H9 (cell line): ENCODE results near the gene FARS2. TPM values are rescaled to one million over a fixed set of nuclear protein-coding genes. Genes with fewer than 3 reads are reported as not detected.

Experiments used
- DNase-seq: peaks from one replicate; pipeline ENCODE4 v3.0.0-alpha.2; 2017
- H2AFZ ChIP-seq: one replicate; pipeline ENCODE4 v1.6.1; 2013; ENCODE audit warnings: mild to moderate bottlenecking, low read length, control low read depth, moderate library complexity
- H2AK5ac ChIP-seq: 2 replicates; pipeline ENCODE4 v1.6.1; 2013; ENCODE audit warnings: low read length, control low read depth, mixed read lengths; ENCODE audit not compliant: insufficient read length
- H2BK120ac ChIP-seq: one replicate; pipeline ENCODE4 v1.6.1; 2013; ENCODE audit warnings: low read depth, mild to moderate bottlenecking, low read length, control low read depth, inconsistent platforms; ENCODE audit not compliant: poor library complexity, severe bottlenecking
- H2BK12ac ChIP-seq: 2 replicates; pipeline ENCODE4 v1.6.1; 2013; ENCODE audit warnings: low read length, control low read depth, mixed read lengths, low read depth; ENCODE audit not compliant: insufficient read length
- H2BK15ac ChIP-seq: 2 replicates; pipeline ENCODE4 v1.6.1; 2013; ENCODE audit warnings: low read depth, low read length, control low read depth
- H2BK20ac ChIP-seq: one replicate; pipeline ENCODE4 v1.6.1; 2013; ENCODE audit warnings: low read depth, mild to moderate bottlenecking, low read length, control low read depth, inconsistent platforms; ENCODE audit not compliant: poor library complexity, severe bottlenecking
- H2BK5ac ChIP-seq: 2 replicates; pipeline ENCODE4 v1.6.1; 2013; ENCODE audit warnings: low read length, control low read depth, mixed read lengths; ENCODE audit not compliant: insufficient read length
- H3K14ac ChIP-seq: 2 replicates; pipeline ENCODE4 v1.6.1; 2013; ENCODE audit warnings: low read length, control low read depth; ENCODE audit not compliant: insufficient read depth
- H3K18ac ChIP-seq: 2 replicates; pipeline ENCODE4 v1.6.1; 2013; ENCODE audit warnings: low read depth, mild to moderate bottlenecking, mixed read lengths, low read length, control low read depth; ENCODE audit not compliant: insufficient read length
- H3K23ac ChIP-seq: 2 replicates; pipeline ENCODE4 v1.6.1; 2013; ENCODE audit warnings: low read length, control low read depth, mixed read lengths, low read depth; ENCODE audit not compliant: insufficient read length
- H3K23me2 ChIP-seq: 2 replicates; pipeline ENCODE4 v1.6.1; 2013; ENCODE audit warnings: low read depth, mild to moderate bottlenecking, mixed read lengths, low read length, control low read depth; ENCODE audit not compliant: insufficient read length, poor library complexity, severe bottlenecking
- H3K27ac ChIP-seq: 2 replicates; pipeline ENCODE4 v1.5.1; 2013; ENCODE audit warnings: low read length, control low read depth, mixed read lengths, low read depth; ENCODE audit not compliant: insufficient read length
- H3K27me3 ChIP-seq: 2 replicates; pipeline ENCODE4 v1.6.1; 2013; ENCODE audit warnings: low read length, control low read depth, inconsistent platforms; ENCODE audit not compliant: insufficient read depth
- H3K4ac ChIP-seq: 2 replicates; pipeline ENCODE4 v1.6.1; 2013; ENCODE audit warnings: low read depth, mild to moderate bottlenecking, control low read depth, inconsistent platforms, low read length, moderate library complexity
- H3K4me1 ChIP-seq: 2 replicates; pipeline ENCODE4 v1.6.1; 2013; ENCODE audit warnings: low read length, control low read depth, inconsistent platforms; ENCODE audit not compliant: insufficient read depth
- H3K4me2 ChIP-seq: 2 replicates; pipeline ENCODE4 v1.6.1; 2013; ENCODE audit warnings: low read length, control low read depth, mixed read lengths; ENCODE audit not compliant: insufficient read length, insufficient read depth
- H3K56ac ChIP-seq: 2 replicates; pipeline ENCODE4 v1.6.1; 2013; ENCODE audit warnings: low read depth, mild to moderate bottlenecking, mixed read lengths, low read length, control low read depth; ENCODE audit not compliant: insufficient read length
- H3K79me1 ChIP-seq: 2 replicates; pipeline ENCODE4 v1.6.1; 2013; ENCODE audit warnings: low read depth, mild to moderate bottlenecking, moderate library complexity, low read length, control low read depth, inconsistent platforms; ENCODE audit not compliant: insufficient read depth, poor library complexity, severe bottlenecking
- H3K79me2 ChIP-seq: 2 replicates; pipeline ENCODE4 v1.6.1; 2013; ENCODE audit warnings: low read length, control low read depth, inconsistent platforms; ENCODE audit not compliant: insufficient read depth
- H3K9ac ChIP-seq: 2 replicates; pipeline ENCODE4 v1.6.1; 2013; ENCODE audit warnings: low read length, control low read depth, mixed read lengths; ENCODE audit not compliant: insufficient read length; ENCODE audit errors: extremely low read depth
- H3K9me3 ChIP-seq: one replicate; pipeline ENCODE4 v1.6.1; 2013; ENCODE audit warnings: low read depth, low read length, inconsistent platforms; ENCODE audit not compliant: control insufficient read depth
- H3T11ph ChIP-seq: one replicate; pipeline ENCODE4 v1.6.1; 2013; ENCODE audit warnings: mild to moderate bottlenecking, low read length, control low read depth, inconsistent platforms
- H4K20me1 ChIP-seq: one replicate; pipeline ENCODE4 v1.6.1; 2013; ENCODE audit not compliant: control insufficient read depth, insufficient read length, insufficient read depth
- H4K5ac ChIP-seq: 2 replicates; pipeline ENCODE4 v1.6.1; 2013; ENCODE audit warnings: low read depth, mild to moderate bottlenecking, mixed read lengths, low read length, control low read depth; ENCODE audit not compliant: insufficient read length
- H4K8ac ChIP-seq: replicated peaks from 2 replicates; pipeline ENCODE4 v1.6.1; 2013; ENCODE audit warnings: low read length, control low read depth, mixed read lengths, low read depth; ENCODE audit not compliant: insufficient read length
- H4K91ac ChIP-seq: 2 replicates; pipeline ENCODE4 v1.6.1; 2013; ENCODE audit warnings: low read depth, mild to moderate bottlenecking, moderate library complexity, mixed read lengths, low read length, control low read depth; ENCODE audit not compliant: insufficient read length
- H3K27ac Mint-ChIP-seq, 3 experiments: 2 replicates in 2 of 3; 3 replicates in 1 of 3; pipeline ENCODE4 v1.8.0; 2020 to 2021; ENCODE audit warnings: mixed read lengths in 3 of 3, mild to moderate bottlenecking in 1 of 3, moderate library complexity in 1 of 3
- H3K27me3 Mint-ChIP-seq: 2 replicates; pipeline ENCODE4 v1.8.0; 2021; ENCODE audit warnings: low read depth, mild to moderate bottlenecking, moderate library complexity, mixed read lengths
- H3K36me3 Mint-ChIP-seq, 3 experiments: 2 replicates in 2 of 3; 3 replicates in 1 of 3; pipeline ENCODE4 v1.8.0; 2020 to 2021; ENCODE audit warnings: low read depth in 3 of 3, mixed read lengths in 3 of 3; ENCODE audit not compliant: insufficient read depth in 1 of 3
- H3K4me1 Mint-ChIP-seq, 2 experiments: 2 replicates each; pipeline ENCODE4 v1.8.0; 2020; ENCODE audit warnings: mixed read lengths in 2 of 2
- H3K4me3 Mint-ChIP-seq, 2 experiments: 2 replicates in 1 of 2; 3 replicates in 1 of 2; pipeline ENCODE4 v1.8.0; 2020 to 2021; ENCODE audit warnings: mild to moderate bottlenecking in 2 of 2, mixed read lengths in 2 of 2, moderate library complexity in 1 of 2
- H3K9me3 Mint-ChIP-seq, 2 experiments: 2 replicates in 1 of 2; 3 replicates in 1 of 2; pipeline ENCODE4 v1.8.0; 2020; ENCODE audit warnings: mild to moderate bottlenecking in 2 of 2, mixed read lengths in 2 of 2, moderate library complexity in 1 of 2
- total RNA-seq: library from RNA; stranded (reverse); gene quantifications from 2 replicates; pipeline ENCODE4 v1.2.1, GENCODE V29; 2021
- TF ChIP-seq, protein P1 (sequence below): fragments of 200-600 bp; sonication (generic); conservative IDR thresholded peaks from 3 replicates; pipeline ENCODE4 v1.8.0; 2021; ENCODE audit warnings: antibody characterized with exemption, mild to moderate bottlenecking

FARS2 gene
- total RNA-seq, 1 experiment from 2014 or later = 8.5 TPM

DNA sequence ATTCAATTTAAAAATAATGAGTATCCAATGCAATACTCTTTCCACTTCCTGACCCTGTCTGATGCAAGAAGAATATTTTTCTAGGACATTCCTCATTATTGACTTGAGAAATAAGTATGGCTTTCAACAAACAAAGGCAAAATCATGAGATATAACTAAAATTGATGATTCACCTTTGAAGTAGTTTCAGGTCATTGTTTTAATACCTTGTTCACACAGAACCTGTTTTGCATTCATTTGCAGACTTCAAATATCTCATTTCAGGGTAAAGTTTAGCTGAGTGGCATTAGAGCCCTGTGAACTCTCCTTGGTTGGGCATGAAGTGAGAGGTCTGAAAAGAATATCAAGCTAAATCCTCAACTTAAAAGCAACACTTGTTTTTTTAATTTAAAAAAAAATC, 436.2 kb downstream of the FARS2 start:
- TF ChIP-seq, protein P1, sequence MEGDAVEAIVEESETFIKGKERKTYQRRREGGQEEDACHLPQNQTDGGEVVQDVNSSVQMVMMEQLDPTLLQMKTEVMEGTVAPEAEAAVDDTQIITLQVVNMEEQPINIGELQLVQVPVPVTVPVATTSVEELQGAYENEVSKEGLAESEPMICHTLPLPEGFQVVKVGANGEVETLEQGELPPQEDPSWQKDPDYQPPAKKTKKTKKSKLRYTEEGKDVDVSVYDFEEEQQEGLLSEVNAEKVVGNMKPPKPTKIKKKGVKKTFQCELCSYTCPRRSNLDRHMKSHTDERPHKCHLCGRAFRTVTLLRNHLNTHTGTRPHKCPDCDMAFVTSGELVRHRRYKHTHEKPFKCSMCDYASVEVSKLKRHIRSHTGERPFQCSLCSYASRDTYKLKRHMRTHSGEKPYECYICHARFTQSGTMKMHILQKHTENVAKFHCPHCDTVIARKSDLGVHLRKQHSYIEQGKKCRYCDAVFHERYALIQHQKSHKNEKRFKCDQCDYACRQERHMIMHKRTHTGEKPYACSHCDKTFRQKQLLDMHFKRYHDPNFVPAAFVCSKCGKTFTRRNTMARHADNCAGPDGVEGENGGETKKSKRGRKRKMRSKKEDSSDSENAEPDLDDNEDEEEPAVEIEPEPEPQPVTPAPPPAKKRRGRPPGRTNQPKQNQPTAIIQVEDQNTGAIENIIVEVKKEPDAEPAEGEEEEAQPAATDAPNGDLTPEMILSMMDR = no peak
- H3K4me1 ChIP-seq = no peaks in the 10 kb centered on the region
- no peak overlapping the region for H3K23ac ChIP-seq
- no peak overlapping the region for H4K91ac ChIP-seq
- no peak for DNase-seq
- H2BK12ac ChIP-seq = no peak overlapping the region
- no peak overlapping the region for H3K4me3 Mint-ChIP-seq
- no peak overlapping the region for H2AFZ ChIP-seq
- no peaks in the 10 kb centered on the region; the same call in 1 of the 2 replicates for H3K27me3 Mint-ChIP-seq
- no peak overlapping the region for H3K27ac Mint-ChIP-seq
- no peak overlapping the region for H3K56ac ChIP-seq
- no peaks in the 10 kb centered on the region for H4K20me1 ChIP-seq
- no peaks in the 10 kb centered on the region for H3K79me1 ChIP-seq
- H3K36me3 Mint-ChIP-seq = peaks cover 5 to 9% (median 7%) of the 10 kb centered on the region in 3 experiments; a peak in 6 of 7 replicates
- H3K4me1 Mint-ChIP-seq = peaks cover 7 to 10% of the 10 kb centered on the region in 2 experiments
- no peak overlapping the region for H3T11ph ChIP-seq
- no peaks in the 10 kb centered on the region for H3K27me3 ChIP-seq
- no peak overlapping the region for H3K4me2 ChIP-seq
- peaks cover 6 to 9% of the 10 kb centered on the region in 2 experiments for H3K9me3 Mint-ChIP-seq
- H2BK120ac ChIP-seq = no peak overlapping the region
- H4K5ac ChIP-seq = no peak overlapping the region
- no peak overlapping the region for H3K4ac ChIP-seq
- H3K9me3 ChIP-seq = peaks cover 2% of the 10 kb centered on the region
- no peaks in the 10 kb centered on the region for H3K79me2 ChIP-seq
- no peak overlapping the region for H2BK20ac ChIP-seq
- no peak overlapping the region for H2AK5ac ChIP-seq
- no peak overlapping the region for H2BK5ac ChIP-seq
- H3K27ac ChIP-seq = no peak overlapping the region
- H4K8ac ChIP-seq = no peak overlapping the region
- H3K9ac ChIP-seq = no peak overlapping the region
- no peak overlapping the region for H3K18ac ChIP-seq
- H3K14ac ChIP-seq = no peak overlapping the region
- H2BK15ac ChIP-seq = no peak overlapping the region
- no peaks in the 10 kb centered on the region for H3K23me2 ChIP-seq
